GM21381 (cell line): Measurements from ENCODE around the gene ZNF750.

ENCODE experiments used
- ATAC-seq: cut with Tn5 transposase; IDR thresholded peaks from one replicate; pipeline ENCODE4 v1.9.1; 2021; ENCODE audit warnings: mild to moderate bottlenecking, moderate library complexity; ENCODE audit not compliant: unreplicated experiment

Gene ZNF750

GRCh38 chr17:82860606-82861392, 21.0 kb upstream of the ZNF750 start:
- no peak for ATAC-seq

GRCh38 chr17:82859431-82860403, 19.9 kb upstream of the ZNF750 start:
- no peak for ATAC-seq

- no peak for ATAC-seq
Measured at GRCh38 chr17:82858376-82859126, 18.7 kb upstream of the ZNF750 start.

GRCh38 chr17:82856361-82856760, 16.5 kb upstream of the ZNF750 start:
- ATAC-seq = no peak

- ATAC-seq = no peak
Measured at GRCh38 chr17:82854226-82854625, 14.4 kb upstream of the ZNF750 start.

- no peak for ATAC-seq
Measured at GRCh38 chr17:82851381-82851780, 11.6 kb upstream of the ZNF750 start.

GRCh38 chr17:82849076-82849945, 9.5 kb upstream of the ZNF750 start:
- ATAC-seq = no peak

- ATAC-seq = no peak
Measured at GRCh38 chr17:82848022-82848592, 8.3 kb upstream of the ZNF750 start.

GRCh38 chr17:82846061-82846691, 6.4 kb upstream of the ZNF750 start:
- no peak for ATAC-seq

- no peak for ATAC-seq
Measured at GRCh38 chr17:82845163-82845807, 5.5 kb upstream of the ZNF750 start.

- no peak for ATAC-seq
Measured at GRCh38 chr17:82844796-82845162, 5.0 kb upstream of the ZNF750 start.

GRCh38 chr17:82843904-82844680, 4.3 kb upstream of the ZNF750 start:
- no peak for ATAC-seq

- ATAC-seq = no peak
Measured at GRCh38 chr17:82841921-82842596, 2.2 kb upstream of the ZNF750 start.

GRCh38 chr17:82840431-82840831, 609 bp upstream of the ZNF750 start:
- no peak for ATAC-seq

- ATAC-seq = no peak
Measured at GRCh38 chr17:82838386-82839063, 1.3 kb downstream of the ZNF750 start.

GRCh38 chr17:82837586-82838320, 2.1 kb downstream of the ZNF750 start:
- ATAC-seq = no peak
